DMS53 treated with DMSO at 0.1 percent for 48 hours (cell line): Measurements from ENCODE around the gene PTPN6.

Experiments used
- DNase-seq: peaks from one replicate; lab custom pipeline; 2025; ENCODE audit not compliant: unreplicated experiment; lab: John Stamatoyannopoulos, UW

Gene PTPN6

DNA sequence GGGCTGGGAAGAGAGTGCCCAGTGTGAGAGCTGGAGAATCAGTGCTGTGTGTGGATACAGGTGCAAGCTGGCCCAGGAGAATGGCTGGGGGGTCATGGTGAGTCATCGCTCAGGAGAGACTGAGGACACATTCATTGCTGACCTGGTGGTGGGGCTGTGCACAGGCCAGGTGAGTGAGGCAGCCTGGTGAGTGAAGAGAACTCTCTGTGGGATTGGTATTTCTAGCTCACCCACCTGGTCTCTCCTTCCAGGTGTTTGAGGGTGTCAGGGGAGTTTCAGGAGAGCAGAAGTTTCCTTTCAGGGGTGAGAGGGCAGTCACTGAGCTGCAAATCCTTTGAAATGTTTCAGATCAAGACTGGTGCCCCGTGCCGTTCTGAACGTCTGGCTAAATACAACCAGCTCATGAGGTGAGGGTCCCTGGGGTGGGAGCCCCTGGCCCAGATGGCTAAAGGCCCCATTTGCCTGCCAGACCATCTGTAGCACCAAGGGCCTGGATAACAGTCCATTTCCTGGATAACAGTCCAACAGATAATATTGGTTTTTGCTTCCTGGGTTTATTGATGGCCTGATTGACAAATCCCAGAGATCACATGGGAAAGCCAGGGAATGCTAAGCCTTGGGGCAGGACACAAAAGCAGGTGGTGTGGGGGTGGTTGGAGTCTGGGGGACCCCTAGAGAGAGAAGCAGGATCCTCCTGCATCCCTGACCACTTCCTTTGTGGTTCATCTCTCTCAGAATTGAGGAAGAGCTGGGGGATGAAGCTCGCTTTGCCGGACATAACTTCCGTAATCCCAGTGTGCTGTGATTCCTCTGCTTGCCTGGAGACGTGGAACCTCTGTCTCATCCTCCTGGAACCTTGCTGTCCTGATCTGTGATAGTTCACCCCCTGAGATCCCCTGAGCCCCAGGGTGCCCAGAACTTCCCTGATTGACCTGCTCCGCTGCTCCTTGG lies 28.9 kb upstream of the PTPN6 start:
- DNase-seq = peak; percentile 43

DNA sequence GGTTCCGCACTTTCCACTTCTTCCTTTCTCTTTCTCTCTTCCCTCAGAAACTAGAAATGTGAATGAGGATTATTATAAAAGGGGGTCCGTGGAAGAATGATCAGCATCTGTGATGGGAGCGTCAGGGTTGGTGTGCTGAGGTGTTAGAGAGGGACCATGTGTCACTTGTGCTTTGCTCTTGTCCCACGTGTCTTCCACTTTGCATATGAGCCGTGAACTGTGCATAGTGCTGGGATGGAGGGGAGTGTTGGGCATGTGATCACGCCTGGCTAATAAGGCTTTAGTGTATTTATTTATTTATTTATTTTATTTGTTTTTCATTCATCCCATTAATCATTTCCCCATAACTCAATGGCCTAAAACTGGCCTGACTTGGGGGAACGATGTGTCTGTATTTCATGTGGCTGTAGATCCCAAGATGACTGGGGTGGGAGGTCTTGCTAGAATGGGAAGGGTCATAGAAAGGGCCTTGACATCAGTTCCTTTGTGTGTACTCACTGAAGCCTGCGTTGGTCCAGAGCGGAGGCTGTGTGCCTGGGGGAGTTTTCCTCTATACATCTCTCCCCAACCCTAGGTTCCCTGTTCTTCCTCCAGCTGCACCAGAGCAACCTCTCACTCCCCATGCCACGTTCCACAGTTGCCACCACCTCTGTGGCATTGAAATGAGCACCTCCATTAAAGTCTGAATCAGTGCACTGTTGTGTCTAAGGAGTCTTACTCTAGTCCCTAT lies 28.0 kb upstream of the PTPN6 start:
- DNase-seq = no peak

DNA sequence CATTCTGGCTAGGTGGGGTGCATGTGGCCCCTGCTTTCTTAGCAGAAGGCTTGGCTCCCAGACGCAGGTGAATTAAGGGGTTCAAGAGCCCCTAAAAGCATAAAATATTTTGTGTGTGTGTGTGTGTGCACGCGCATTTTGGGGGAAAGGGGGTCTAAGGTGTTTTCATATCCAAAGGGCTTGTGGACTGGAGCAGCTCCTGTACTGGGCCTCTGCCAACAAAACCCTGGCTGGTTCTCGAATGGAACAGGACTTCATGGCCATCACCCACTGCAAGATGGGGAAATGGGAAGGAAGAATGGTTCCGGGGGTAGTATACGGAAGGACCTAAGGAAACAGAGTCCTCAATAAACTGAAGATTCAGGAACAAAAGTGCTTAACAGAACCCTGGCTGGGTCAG lies 27.3 kb upstream of the PTPN6 start:
- DNase-seq = no peak

DNA sequence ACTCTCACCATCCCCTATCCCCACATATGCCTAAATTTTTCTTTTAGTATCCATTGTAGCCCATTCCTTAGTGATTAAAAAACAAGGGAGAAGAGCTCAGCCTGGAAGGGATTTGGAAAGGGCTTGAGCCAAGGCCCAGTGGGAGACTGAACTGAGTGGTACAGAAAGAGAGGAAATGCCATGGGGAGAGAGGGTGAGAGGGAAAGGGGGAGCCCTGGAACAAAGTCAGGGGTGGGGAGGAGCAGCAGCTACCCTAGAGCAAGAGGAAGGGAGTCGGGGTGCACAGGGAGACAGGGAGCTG lies 26.0 kb upstream of the PTPN6 start:
- no peak for DNase-seq

DNA sequence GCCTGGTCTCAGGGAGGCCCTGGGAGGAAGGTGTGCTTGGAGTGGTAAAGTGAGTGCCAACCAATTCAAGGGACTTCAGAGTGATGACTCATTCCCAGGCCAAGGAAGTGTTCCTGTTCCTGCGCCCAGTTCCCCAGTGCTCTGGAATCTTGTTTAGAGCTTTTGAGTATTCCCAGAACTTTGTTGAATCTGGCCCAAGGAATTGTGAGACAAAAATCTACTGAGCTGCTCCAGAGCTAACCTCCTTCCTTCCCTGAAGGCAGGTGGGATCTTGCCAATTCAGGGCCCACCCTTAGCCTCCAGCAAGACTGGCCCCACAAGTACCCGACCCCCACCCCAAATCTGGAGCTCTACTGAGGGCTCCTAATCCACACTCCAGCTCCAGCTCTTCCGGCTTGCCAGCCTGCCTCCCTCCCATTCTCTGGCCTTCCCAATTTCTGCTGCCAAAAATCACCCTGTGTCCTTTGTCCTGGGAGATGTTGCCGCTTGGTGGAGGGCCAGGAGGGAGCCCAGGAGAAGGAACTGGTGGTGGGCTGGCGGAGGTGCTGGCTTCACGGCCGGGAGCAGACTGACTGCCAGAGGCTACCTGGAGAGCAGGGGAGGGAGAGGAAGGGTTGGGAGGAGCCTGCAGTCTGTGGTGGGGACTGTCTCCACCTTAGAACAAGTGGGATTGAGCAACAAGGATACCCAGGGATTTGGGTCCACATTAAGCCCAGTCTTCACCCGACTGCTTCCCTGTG lies 25.4 kb upstream of the PTPN6 start:
- peak; percentile 90 for DNase-seq

DNA sequence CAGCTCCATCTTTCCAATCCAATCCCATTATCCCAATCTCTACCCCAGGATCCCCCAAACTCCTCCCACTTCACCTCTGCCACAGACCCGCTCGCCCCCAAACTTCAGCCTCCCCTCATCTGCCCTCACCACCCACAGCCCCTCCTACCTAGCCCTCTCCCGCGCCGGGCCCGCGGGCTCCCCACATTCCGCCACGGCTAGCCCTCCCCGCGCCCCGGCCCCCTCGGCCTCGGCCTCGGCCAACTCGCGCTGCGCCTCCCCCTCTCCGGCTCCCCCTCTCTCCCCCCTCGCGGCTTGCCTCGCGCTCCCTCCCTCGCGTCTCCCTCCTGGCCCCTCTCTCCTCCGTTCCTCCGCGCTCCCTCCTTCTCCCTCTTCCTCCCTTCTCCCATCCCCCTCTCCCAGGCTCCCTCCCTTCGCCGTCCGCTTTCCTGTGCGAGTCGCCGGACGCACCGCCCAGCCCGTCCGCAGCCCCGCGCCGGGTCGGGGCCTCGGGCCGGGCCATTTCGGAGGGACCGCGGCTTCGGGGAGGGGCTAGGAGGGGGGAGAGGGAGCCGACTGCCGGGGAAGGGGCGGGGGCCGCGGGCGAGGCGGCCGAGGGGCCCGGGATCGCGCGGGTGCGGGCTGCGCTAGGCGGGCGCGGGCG lies 23.7 kb upstream of the PTPN6 start, which contains the start of gene ATN1:
ATN1 (plus strand) TSS at position 581 of the 643 bp plus-strand sequence. CDS start 6,043 bp downstream, outside the sequence.
- peak; percentile 48 for DNase-seq

DNA sequence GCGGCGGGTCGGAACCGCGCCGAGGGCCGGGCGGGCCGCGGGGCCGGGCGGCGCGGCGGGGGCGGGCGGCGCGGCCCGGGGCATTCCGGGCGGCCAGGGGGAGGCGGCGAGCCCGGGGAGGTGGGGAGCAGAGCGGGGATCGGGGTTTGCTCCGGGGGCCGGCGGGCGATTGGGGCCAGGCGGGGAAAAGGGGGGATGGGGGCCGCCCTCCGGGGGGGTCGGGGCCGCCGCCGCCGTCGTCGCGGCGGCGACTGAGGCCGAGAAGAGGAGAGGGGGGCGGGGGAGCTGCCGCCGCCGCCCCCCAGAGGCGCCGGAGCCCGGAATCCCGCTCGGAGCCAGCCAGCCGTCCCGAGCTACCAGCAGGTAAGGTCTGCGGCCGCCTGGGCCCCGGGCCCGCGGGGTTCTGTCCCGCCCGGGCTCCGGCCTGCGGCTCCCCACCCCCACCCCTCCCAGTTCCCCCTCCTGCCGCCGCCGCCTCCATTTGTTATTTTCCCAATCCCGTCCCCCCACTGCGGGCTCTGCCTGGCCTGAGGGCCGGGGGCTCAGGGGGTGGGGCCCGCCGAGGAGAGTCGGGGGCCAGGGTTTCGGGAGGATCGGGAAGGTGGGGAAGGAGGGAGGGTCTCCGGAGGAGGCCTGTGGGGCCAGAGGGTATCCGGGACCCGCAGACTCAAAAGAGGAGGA lies 23.0 kb upstream of the PTPN6 start:
- no peak for DNase-seq

DNA sequence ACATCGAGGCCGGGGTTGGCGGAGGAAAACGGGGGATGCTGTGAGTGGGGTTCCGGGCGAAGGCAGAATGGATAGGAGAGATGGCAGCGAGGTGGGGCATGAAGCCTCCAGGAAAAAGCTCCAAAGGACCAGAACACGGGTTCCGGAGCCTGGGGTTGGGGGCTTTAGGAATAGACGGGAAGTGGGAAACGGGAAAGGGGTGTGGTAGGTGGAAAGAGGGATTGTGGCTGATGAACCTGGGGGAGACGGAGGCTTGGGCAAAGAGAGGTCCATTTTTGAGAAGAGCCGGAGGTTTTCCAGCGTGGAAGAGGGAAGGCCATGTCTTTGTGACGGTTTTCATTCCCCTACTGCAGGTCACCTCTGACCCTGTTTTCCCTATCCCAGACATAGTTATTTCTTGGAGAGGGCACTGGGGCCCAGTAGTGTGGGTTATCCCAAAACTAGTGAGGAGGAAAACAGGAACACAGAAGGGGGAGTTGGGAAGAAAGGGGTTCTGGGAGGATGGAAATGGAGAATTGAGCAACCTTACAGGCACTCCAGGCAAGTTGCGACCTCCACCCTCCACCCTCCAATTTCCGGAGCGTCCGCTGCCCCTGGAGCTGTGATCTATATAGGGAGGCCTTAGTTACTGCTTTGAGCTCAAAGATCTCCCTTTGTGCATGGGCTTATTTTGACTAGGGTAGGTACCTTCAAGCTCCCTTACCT lies 22.3 kb upstream of the PTPN6 start:
- no peak for DNase-seq

DNA sequence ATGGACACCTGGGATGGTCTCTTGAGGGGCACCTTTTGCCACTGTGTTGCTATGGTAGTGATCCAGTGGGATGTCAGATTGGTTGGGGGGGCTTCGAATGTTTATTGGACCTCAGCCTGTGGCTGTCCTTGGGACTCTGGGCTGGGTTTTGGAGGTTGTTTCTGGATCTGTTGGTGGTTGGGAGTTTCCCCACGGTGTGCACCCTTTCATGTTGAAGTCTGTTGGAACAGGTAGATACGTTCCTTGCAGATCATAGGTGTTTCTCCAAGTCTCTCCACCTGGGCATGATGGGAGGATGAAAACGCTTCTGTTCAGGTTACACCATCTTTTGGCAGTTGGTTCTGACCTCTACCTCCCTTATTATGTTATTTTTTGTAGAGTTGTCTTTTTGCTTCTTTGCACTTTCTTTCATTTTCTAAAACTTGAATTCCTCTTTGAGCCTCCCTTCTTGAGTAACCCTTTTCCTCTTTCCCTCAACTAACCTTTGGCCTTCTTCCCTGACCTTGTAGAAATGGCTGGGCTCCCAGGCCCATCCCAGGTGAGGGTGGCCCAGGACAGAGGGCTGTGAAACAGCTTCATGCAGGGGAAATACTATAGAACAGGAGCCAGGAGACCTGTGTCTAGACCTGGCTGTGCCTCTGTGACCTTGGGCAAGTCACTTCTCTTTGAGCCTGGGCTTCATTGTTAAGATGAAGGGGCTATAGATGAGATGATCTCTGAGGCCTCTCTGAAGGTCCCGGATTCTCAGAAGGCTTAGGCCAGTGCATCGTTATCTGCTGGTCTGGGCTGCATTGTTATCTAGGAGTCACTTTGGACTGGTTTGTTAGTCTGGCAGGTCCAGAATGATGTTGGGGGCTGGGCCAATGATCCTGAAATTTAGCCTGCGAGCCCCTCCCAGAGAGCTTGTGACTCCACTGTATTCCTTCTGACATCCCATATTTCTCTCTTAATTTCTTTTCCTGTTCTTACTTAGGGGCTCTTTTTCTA lies 21.4 kb upstream of the PTPN6 start:
- no peak for DNase-seq

DNA sequence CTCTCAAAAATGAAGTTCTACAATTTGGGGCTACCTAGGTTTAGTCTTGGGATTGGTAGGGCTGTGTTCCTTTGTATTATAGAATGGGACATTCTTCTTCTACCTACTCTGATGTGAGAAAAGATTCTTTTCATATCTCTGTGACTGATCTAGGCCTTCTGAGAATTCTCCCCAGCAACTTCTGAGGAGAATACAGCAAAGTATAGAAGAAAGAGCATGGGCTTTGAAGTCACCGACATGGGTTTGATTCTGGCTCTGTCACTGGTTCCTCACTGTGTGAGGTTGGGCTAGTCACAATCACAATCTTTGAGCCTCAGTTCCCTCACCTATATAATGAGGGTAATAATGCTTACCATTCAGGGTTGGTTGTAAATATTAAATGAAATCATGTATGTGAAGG lies 18.4 kb upstream of the PTPN6 start:
- no peak for DNase-seq

DNA sequence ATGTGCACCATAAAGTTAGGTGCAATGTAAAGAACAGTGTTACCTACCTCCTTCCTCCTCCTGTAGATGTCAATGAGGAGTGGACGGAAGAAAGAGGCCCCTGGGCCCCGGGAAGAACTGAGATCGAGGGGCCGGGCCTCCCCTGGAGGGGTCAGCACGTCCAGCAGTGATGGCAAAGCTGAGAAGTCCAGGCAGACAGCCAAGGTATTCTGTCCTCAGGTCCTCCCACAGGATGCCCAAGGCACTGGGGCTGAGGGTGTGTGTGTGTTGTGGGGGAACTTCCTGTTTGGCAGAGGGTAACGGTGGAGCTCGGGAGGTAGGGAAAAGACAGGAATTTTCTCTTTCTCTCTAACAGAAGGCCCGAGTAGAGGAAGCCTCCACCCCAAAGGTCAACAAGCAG lies 17.0 kb upstream of the PTPN6 start:
- no peak for DNase-seq

DNA sequence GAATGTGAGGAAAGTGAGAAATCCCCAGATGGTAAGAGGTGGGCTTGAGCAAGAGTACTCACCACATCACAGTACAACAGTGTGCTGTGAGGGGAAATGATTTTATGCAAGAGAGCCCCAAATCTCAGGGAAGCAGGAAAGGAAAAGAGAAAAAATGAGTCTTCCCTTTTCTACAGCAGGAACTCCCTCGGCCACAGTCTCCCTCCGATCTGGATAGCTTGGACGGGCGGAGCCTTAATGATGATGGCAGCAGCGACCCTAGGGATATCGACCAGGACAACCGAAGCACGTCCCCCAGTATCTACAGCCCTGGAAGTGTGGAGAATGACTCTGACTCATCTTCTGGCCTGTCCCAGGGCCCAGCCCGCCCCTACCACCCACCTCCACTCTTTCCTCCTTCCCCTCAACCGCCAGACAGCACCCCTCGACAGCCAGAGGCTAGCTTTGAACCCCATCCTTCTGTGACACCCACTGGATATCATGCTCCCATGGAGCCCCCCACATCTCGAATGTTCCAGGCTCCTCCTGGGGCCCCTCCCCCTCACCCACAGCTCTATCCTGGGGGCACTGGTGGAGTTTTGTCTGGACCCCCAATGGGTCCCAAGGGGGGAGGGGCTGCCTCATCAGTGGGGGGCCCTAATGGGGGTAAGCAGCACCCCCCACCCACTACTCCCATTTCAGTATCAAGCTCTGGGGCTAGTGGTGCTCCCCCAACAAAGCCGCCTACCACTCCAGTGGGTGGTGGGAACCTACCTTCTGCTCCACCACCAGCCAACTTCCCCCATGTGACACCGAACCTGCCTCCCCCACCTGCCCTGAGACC lies 15.6 kb upstream of the PTPN6 start:
- DNase-seq = no peak

DNA sequence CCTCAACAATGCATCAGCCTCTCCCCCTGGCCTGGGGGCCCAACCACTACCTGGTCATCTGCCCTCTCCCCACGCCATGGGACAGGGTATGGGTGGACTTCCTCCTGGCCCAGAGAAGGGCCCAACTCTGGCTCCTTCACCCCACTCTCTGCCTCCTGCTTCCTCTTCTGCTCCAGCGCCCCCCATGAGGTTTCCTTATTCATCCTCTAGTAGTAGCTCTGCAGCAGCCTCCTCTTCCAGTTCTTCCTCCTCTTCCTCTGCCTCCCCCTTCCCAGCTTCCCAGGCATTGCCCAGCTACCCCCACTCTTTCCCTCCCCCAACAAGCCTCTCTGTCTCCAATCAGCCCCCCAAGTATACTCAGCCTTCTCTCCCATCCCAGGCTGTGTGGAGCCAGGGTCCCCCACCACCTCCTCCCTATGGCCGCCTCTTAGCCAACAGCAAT lies 14.9 kb upstream of the PTPN6 start:
- DNase-seq = no peak

DNA sequence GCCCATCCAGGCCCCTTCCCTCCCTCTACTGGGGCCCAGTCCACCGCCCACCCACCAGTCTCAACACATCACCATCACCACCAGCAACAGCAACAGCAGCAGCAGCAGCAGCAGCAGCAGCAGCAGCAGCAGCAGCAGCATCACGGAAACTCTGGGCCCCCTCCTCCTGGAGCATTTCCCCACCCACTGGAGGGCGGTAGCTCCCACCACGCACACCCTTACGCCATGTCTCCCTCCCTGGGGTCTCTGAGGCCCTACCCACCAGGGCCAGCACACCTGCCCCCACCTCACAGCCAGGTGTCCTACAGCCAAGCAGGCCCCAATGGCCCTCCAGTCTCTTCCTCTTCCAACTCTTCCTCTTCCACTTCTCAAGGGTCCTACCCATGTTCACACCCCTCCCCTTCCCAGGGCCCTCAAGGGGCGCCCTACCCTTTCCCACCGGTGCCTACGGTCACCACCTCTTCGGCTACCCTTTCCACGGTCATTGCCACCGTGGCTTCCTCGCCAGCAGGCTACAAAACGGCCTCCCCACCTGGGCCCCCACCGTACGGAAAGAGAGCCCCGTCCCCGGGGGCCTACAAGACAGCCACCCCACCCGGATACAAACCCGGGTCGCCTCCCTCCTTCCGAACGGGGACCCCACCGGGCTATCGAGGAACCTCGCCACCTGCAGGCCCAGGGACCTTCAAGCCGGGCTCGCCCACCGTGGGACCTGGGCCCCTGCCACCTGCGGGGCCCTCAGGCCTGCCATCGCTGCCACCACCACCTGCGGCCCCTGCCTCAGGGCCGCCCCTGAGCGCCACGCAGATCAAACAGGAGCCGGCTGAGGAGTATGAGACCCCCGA lies 14.3 kb upstream of the PTPN6 start:
- no peak for DNase-seq

DNA sequence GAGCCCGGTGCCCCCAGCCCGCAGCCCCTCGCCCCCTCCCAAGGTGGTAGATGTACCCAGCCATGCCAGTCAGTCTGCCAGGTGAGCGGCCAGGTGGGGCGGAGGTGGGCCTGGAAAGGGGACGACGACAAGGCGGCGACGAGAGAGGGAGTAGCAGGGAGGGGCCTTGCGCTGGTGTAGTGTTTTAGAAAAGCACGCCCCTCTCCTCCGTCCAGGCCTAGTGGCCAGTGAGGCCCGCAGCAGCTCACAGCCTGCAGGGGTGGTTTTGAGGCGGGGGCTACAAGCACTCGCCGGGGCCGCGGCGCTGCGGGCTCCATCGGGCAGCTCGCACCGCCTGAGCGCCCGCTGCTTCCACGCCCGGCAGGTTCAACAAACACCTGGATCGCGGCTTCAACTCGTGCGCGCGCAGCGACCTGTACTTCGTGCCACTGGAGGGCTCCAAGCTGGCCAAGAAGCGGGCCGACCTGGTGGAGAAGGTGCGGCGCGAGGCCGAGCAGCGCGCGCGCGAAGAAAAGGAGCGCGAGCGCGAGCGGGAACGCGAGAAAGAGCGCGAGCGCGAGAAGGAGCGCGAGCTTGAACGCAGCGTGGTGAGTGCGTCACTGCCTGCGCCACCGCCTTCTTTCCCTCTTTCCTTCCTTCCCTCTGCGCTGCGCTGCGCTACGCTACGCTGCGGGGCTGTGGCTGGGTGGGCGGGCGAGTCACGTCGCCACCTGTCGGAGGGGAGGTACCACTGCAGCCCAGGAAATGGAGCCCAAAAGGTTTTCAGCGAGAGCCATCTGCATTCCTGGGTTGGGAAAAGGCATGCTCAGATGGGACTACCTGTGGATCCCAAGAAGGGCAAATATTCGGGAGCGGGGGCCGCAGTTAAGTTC lies 13.4 kb upstream of the PTPN6 start:
- DNase-seq = peak; percentile 99
